IMR-90 (cell line): ENCODE data around the gene ST6GALNAC3. TPM values are rescaled to one million over a fixed set of nuclear protein-coding genes. Genes with fewer than 3 reads are reported as not detected.

ENCODE experiments used
- ATAC-seq: fragments of 200-7000 bp; cut with Tn5 transposase; 2 replicates; pipeline ENCODE4 v1.9.1; 2020; ENCODE audit warnings: low read depth, mild to moderate bottlenecking, moderate library complexity
- BruUV-seq: library from RNA; stranded (reverse); fragments of 400-500 nt; replicated peaks from 2 replicates; lab custom pipeline; 2021; lab: Mats Ljungman, UMichigan
- CTCF ChIA-PET: fragments of 300-600 bp; formaldehyde crosslinking; extraction: SDS; loops from one replicate; lab custom pipeline; 2021; ENCODE audit warnings: antibody characterized with exemption; lab: Yijun Ruan, JAX
- POLR2A ChIA-PET: fragments of 300-600 bp; sonication (Branson Sonifier 250); formaldehyde crosslinking; loops from one replicate; lab custom pipeline; 2022; ENCODE audit warnings: antibody characterized with exemption; ENCODE audit not compliant: unreplicated experiment; lab: Charles Lee
- DNase-seq: peaks from one replicate; pipeline ENCODE4 v3.0.0; 2013
- H2AFZ ChIP-seq: replicated peaks from 2 replicates; pipeline ENCODE3; 2013; ENCODE audit warnings: low read length, mild to moderate bottlenecking; ENCODE audit not compliant: poor library complexity
- H2AK5ac ChIP-seq: 2 replicates; pipeline ENCODE4 v1.6.1; 2013; ENCODE audit warnings: low read depth, low read length, inconsistent platforms
- H2AK9ac ChIP-seq: replicated peaks from 2 replicates; pipeline ENCODE3; 2013; ENCODE audit warnings: mild to moderate bottlenecking, low read depth, low read length, moderate library complexity; ENCODE audit not compliant: poor library complexity
- H2BK120ac ChIP-seq: 2 replicates; pipeline ENCODE4 v1.6.1; 2013; ENCODE audit warnings: low read depth, low read length, inconsistent platforms
- H2BK15ac ChIP-seq: 3 replicates; pipeline ENCODE4 v1.6.1; 2013; ENCODE audit warnings: low read depth, low read length, inconsistent platforms
- H2BK20ac ChIP-seq: 2 replicates; pipeline ENCODE4 v1.6.1; 2013; ENCODE audit warnings: low read depth, mild to moderate bottlenecking, inconsistent platforms, low read length, moderate library complexity
- H2BK5ac ChIP-seq: 2 replicates; pipeline ENCODE4 v1.6.1; 2013; ENCODE audit warnings: mild to moderate bottlenecking, low read depth, low read length, inconsistent platforms; ENCODE audit not compliant: poor library complexity, severe bottlenecking
- H3K14ac ChIP-seq: replicated peaks from 2 replicates; pipeline ENCODE4 v1.6.1; 2013; ENCODE audit warnings: low read depth, low read length, inconsistent platforms
- H3K18ac ChIP-seq: 2 replicates; pipeline ENCODE4 v1.6.1; 2013; ENCODE audit warnings: low read depth, low read length, control low read depth
- H3K23ac ChIP-seq: 2 replicates; pipeline ENCODE4 v1.6.1; 2013; ENCODE audit warnings: low read depth, low read length, inconsistent platforms
- H3K27ac ChIP-seq: 2 replicates; pipeline ENCODE4 v1.5.1; 2013; ENCODE audit warnings: mild to moderate bottlenecking, control low read depth, low read length; ENCODE audit not compliant: insufficient read depth
- H3K27me3 ChIP-seq: 2 replicates; pipeline ENCODE4 v1.6.1; 2013; ENCODE audit warnings: low read length; ENCODE audit not compliant: control insufficient read depth, insufficient read depth
- H3K36me3 ChIP-seq: 2 replicates; pipeline ENCODE4 v1.6.1; 2013; ENCODE audit warnings: low read length, mixed read lengths; ENCODE audit not compliant: control insufficient read depth, insufficient read depth
- H3K4ac ChIP-seq: 2 replicates; pipeline ENCODE4 v1.6.1; 2013; ENCODE audit warnings: low read depth, low read length, inconsistent platforms
- H3K4me1 ChIP-seq: 2 replicates; pipeline ENCODE4 v1.6.1; 2013; ENCODE audit warnings: low read length, mixed read lengths; ENCODE audit not compliant: control insufficient read depth, insufficient read depth
- H3K4me2 ChIP-seq: 2 replicates; pipeline ENCODE4 v1.6.1; 2013; ENCODE audit warnings: low read depth, mild to moderate bottlenecking, control low read depth, low read length, moderate library complexity
- H3K4me3 ChIP-seq: 2 replicates; pipeline ENCODE4 v1.5.1; 2013; ENCODE audit warnings: low read depth, mild to moderate bottlenecking, control low read depth, low read length, moderate library complexity; ENCODE audit not compliant: insufficient read depth
- H3K56ac ChIP-seq: 2 replicates; pipeline ENCODE4 v1.6.1; 2013; ENCODE audit warnings: low read length, inconsistent platforms; ENCODE audit not compliant: insufficient read depth; ENCODE audit errors: extremely low read depth
- H3K79me1 ChIP-seq, 2 experiments: 2 replicates each; pipeline ENCODE4 v1.6.1; 2013; ENCODE audit warnings: low read length in 2 of 2, inconsistent platforms in 1 of 2, low read depth in 1 of 2
- H3K9ac ChIP-seq: 2 replicates; pipeline ENCODE4 v1.6.1; 2013; ENCODE audit warnings: low read depth, low read length, control low read depth
- H3K9me1 ChIP-seq: 2 replicates; pipeline ENCODE4 v1.6.1; 2013; ENCODE audit warnings: low read length, inconsistent platforms; ENCODE audit not compliant: insufficient read depth
- H3K9me3 ChIP-seq: 2 replicates; pipeline ENCODE4 v1.6.1; 2013; ENCODE audit warnings: low read length; ENCODE audit not compliant: control insufficient read depth, insufficient read depth
- H4K20me1 ChIP-seq: 2 replicates; pipeline ENCODE4 v1.6.1; 2013; ENCODE audit warnings: low read length, inconsistent platforms; ENCODE audit not compliant: insufficient read depth
- H4K5ac ChIP-seq: 2 replicates; pipeline ENCODE4 v1.6.1; 2013; ENCODE audit warnings: mild to moderate bottlenecking, low read depth, low read length, control low read depth
- H4K8ac ChIP-seq, 2 experiments: 2 replicates each; pipeline ENCODE4 v1.6.1; 2013; ENCODE audit warnings: low read depth in 2 of 2, low read length in 2 of 2, control low read depth in 1 of 2, inconsistent platforms in 1 of 2
- H4K91ac ChIP-seq: 2 replicates; pipeline ENCODE4 v1.6.1; 2013; ENCODE audit warnings: low read depth, low read length, inconsistent platforms; ENCODE audit not compliant: insufficient read depth
- CHD1 ChIP-seq: IDR thresholded peaks from 2 replicates; pipeline ENCODE4 v1.6.1; 2012; ENCODE audit warnings: low read depth, low read length, improper control_type of control experiment
- RAD21 ChIP-seq: IDR thresholded peaks from 2 replicates; pipeline ENCODE4 v1.6.1; 2012; ENCODE audit warnings: low read length, improper control_type of control experiment
- RCOR1 ChIP-seq: IDR thresholded peaks from 2 replicates; pipeline ENCODE4 v1.6.1; 2012; ENCODE audit warnings: mild to moderate bottlenecking, low read length, improper control_type of control experiment; ENCODE audit not compliant: insufficient replicate concordance
- SMC3 ChIP-seq: fragments of 150-350 bp; IDR thresholded peaks from 2 replicates; pipeline ENCODE4 v1.6.1; 2016; ENCODE audit warnings: low read depth, mild to moderate bottlenecking, antibody characterized with exemption, low read length, moderate library complexity
- WGBS, 2 experiments: methylation state at CpG; one replicate each; pipeline versions ENCODE4 v1.1.5 to v1.1.7; 2013; ENCODE audit warnings: missing lambda C conversion rate in 2 of 2; ENCODE audit not compliant: insufficient read length in 1 of 2; ENCODE audit errors: extremely low coverage in 2 of 2; 5-methylcytosine and 5-hydroxymethylcytosine counted together
- dilution Hi-C: fragments of 300-500 bp; cut with HindIII; formaldehyde crosslinking; loops from one replicate; pipeline ENCODE4 v1.14.3; 2018; ENCODE audit warnings: low sequenced_read_pairs; ENCODE audit not compliant: unreplicated experiment
- in situ Hi-C: fragments of 300-500 bp; cut with MboI; formaldehyde crosslinking; loops from 3 replicates; pipeline ENCODE4 v1.14.3; 2019; ENCODE audit warnings: low sequenced_read_pairs, inconsistent platforms, mixed read lengths
- intact Hi-C: fragments of 100-400 bp; cut with micrococcal nuclease; formaldehyde crosslinking; loops from 2 replicates; pipeline ENCODE4 v1.10.0; 2022
- polyA plus RNA-seq, 3 experiments: library from polyadenylated mRNA; depleted of rRNA; stranded (reverse); fragments of >200 nt; gene quantifications; 2 replicates each; pipeline ENCODE4 v1.2.3, GENCODE V29; 2012; ENCODE audit warnings: low replicate concordance in 1 of 3
- total RNA-seq: library from RNA; depleted of rRNA; stranded (reverse); fragments of >200 nt; gene quantifications from 2 replicates; pipeline ENCODE4 v1.2.3, GENCODE V29; 2012
- TF ChIP-seq, protein P1 (sequence below): conservative IDR thresholded peaks from 2 replicates; pipeline ENCODE4 v1.5.1; 2012; ENCODE audit warnings: mild to moderate bottlenecking, low read depth, low read length, improper control_type of control experiment

The ST6GALNAC3 gene
- total and polyA plus RNA-seq, 2 of the 4 experiments (the other 2 are of a cell fraction): 0.65 to 1.3 TPM

DNA sequence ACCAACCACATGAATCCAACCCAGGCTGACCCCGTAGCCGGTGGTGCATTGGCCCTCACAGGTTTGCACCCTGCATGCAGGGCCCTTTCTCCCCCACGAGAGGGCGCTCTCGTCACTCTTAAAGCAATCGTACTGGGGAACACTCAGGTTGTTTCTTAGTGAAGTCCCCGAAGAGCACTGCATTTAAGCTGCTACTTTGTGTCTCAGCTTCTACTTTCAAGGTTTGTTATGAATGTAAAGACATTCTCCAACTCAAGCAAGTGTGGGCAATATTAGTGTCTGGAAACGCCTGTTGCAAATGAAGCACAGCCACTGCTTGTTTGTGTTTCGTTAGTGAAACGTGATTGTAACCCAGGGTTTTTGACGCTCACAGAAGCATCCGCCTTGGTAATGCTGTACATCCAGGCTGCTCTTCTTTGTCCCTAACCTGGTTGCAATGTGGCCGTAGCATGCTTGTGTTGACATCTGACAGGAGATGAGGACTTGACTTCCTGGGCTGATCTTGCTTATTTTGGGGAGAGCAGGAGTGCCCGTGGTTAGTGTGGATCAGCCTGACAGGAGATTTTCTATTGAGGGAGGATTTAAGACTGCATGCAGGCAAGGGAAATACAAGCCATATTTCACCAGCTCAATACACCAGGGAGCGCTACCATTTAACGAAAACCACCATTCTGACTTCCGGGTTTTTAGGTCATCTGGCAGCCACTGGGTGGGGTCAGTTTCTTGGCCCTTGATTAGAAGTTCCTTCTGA is 79.8 kb downstream of the ST6GALNAC3 start:
- no peak overlapping the region for H3K4ac ChIP-seq
- H4K8ac ChIP-seq: no peak overlapping the region
- peak; percentile 49 for DNase-seq
- H2BK5ac ChIP-seq: no peak overlapping the region
- H3K23ac ChIP-seq: no peak overlapping the region
- 80% methylated on average over 1 of the region's 17 CpGs; no CpG with 5 or more reads in 1 of the 2 experiments for WGBS, 2 experiments
- BruUV-seq: no TSS peak
- H3K4me1 ChIP-seq: no peaks in the 10 kb centered on the region
- H3K18ac ChIP-seq: no peak overlapping the region
- peak; percentile 98 for ATAC-seq
- H3K27me3 ChIP-seq: no peaks in the 10 kb centered on the region; the same call in 1 of the 2 replicates
- dilution Hi-C loops: no loop called here
- H4K91ac ChIP-seq: no peak overlapping the region
- H3K56ac ChIP-seq: no peak overlapping the region
- H4K20me1 ChIP-seq: no peaks in the 10 kb centered on the region
- no peak overlapping the region for H3K14ac ChIP-seq
- POLR2A ChIA-PET: no interaction called here
- no peak overlapping the region for H4K5ac ChIP-seq
- TF ChIP-seq CHD1 (no peak), RCOR1 (no peak), RAD21 (peak; percentile 78), SMC3 (peak; percentile 67)
- TF ChIP-seq, protein P1, sequence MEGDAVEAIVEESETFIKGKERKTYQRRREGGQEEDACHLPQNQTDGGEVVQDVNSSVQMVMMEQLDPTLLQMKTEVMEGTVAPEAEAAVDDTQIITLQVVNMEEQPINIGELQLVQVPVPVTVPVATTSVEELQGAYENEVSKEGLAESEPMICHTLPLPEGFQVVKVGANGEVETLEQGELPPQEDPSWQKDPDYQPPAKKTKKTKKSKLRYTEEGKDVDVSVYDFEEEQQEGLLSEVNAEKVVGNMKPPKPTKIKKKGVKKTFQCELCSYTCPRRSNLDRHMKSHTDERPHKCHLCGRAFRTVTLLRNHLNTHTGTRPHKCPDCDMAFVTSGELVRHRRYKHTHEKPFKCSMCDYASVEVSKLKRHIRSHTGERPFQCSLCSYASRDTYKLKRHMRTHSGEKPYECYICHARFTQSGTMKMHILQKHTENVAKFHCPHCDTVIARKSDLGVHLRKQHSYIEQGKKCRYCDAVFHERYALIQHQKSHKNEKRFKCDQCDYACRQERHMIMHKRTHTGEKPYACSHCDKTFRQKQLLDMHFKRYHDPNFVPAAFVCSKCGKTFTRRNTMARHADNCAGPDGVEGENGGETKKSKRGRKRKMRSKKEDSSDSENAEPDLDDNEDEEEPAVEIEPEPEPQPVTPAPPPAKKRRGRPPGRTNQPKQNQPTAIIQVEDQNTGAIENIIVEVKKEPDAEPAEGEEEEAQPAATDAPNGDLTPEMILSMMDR: peak; percentile 80
- in situ Hi-C loops: loop anchor here (10.0 kb wide), 1 partner anchor 990 kb away; no protein-coding TSS in a partner anchor
- no peak overlapping the region for H2BK15ac ChIP-seq
- intact Hi-C loops: loop anchor here (1.0 to 10.0 kb wide), 6 partner anchors 163 to 989 kb away; no protein-coding TSS in a partner anchor
- no peak overlapping the region for H2BK120ac ChIP-seq
- no peaks in the 10 kb centered on the region; the same call in 1 of the 2 replicates for H3K9me1 ChIP-seq
- no peak overlapping the region for H3K9ac ChIP-seq
- H3K4me2 ChIP-seq: peak overlapping the region; percentile 0; the same call in 1 of the 2 replicates
- peak overlapping the region; percentile 12 for H2AFZ ChIP-seq
- no peak overlapping the region for H3K4me3 ChIP-seq
- no peak overlapping the region for H3K27ac ChIP-seq
- no peak overlapping the region for H2AK5ac ChIP-seq
- CTCF ChIA-PET: interaction anchor here (0.6 to 1.0 kb wide), 2 partner anchors 42 to 481 kb away, joined by 3 read pairs; no protein-coding TSS in a partner anchor
- no peaks in the 10 kb centered on the region for H3K9me3 ChIP-seq
- no peak overlapping the region for H2BK20ac ChIP-seq
- H2AK9ac ChIP-seq: no peak overlapping the region
- no peaks in the 10 kb centered on the region for H3K36me3 ChIP-seq
- no peaks in the 10 kb centered on the region for H3K79me1 ChIP-seq
